ENCODE data around the gene OR2Z1.
"Not testable (repeated sequence)": the region's sequence is repeated elsewhere in the genome, so short reads cannot be mapped to it uniquely, and the experiment has no call there.

OR2Z1 gene

DNA sequence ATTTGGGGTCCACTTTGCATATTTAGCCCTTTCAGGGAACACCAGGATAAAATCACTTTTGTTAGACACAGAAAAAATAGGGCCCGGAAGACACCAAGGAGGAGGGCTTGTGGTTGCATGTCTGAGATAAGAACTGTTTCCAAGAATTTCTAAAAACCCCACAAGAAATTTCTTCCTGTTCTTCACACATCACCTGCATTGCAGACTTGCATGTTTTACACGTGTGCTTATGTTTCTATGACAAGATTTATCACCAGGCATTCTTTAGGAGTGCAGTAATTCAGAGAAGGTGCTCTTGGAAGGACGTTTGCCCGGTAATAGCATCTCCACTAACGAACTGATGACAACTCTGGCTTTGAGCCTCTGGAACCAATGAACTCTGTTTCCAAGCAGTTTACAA lies 15.7 kb upstream of the OR2Z1 start:
- Histone ChIP-seq H3K4me1 (ENCODE audit: control insufficient read depth, low read length) (no peaks in the 10 kb centered on the region), H3K36me3 (ENCODE audit: control insufficient read depth, low read length) (no peaks in the 10 kb centered on the region), H3K9me2 (replicated peaks; ENCODE audit: control insufficient read depth, low read length) (no peaks in the 10 kb centered on the region), H3K9me3 (ENCODE audit: control insufficient read depth, insufficient read depth, low read length) (no peaks in the 10 kb centered on the region), H4K20me1 (ENCODE audit: control insufficient read depth, insufficient read depth, low read depth, low read length) (no peaks in the 10 kb centered on the region), H3K79me2 (ENCODE audit: control insufficient read depth, low read length) (no peaks in the 10 kb centered on the region), H3K4me2 (ENCODE audit: low read length) (no peak overlapping the region), H3K4me3 (ENCODE audit: low read length) (no peak overlapping the region), H3F3A (ENCODE audit: control insufficient read depth, insufficient read depth) (no peaks in the 10 kb centered on the region), H3K27ac (ENCODE audit: low read depth, low read length) (no peak overlapping the region), H3K27me3 (ENCODE audit: control insufficient read depth, low read length) (no peaks in the 10 kb centered on the region; the same call in 1 of the 2 replicates)
- TF ChIP-seq CTCF (IDR thresholded peaks at IDR 0.05; ENCODE audit: low read depth, low read length, poor library complexity, severe bottlenecking), result no peak
- TF ChIP-seq EZH2phosphoT487 (IDR thresholded peaks at IDR 0.05; ENCODE audit: borderline replicate concordance, low read length), result no peak

- H3K79me2 ChIP-seq (ENCODE audit: control insufficient read depth, low read length); H3K27ac ChIP-seq (ENCODE audit: low read depth, low read length); H3K9me3 ChIP-seq (ENCODE audit: control insufficient read depth, insufficient read depth, low read length); H3K27me3 ChIP-seq (ENCODE audit: control insufficient read depth, low read length); H3K36me3 ChIP-seq (ENCODE audit: control insufficient read depth, low read length); H4K20me1 ChIP-seq (ENCODE audit: control insufficient read depth, insufficient read depth, low read depth, low read length); H3K4me1 ChIP-seq (ENCODE audit: control insufficient read depth, low read length); H3F3A ChIP-seq (ENCODE audit: control insufficient read depth, insufficient read depth); H3K4me3 ChIP-seq (ENCODE audit: low read length); H3K4me2 ChIP-seq (ENCODE audit: low read length); H3K9me2 ChIP-seq (replicated peaks; ENCODE audit: control insufficient read depth, low read length): not testable (repeated sequence)
These were observed 11.1 kb upstream of the OR2Z1 start for GRCh38 chr19:8710337-8710736.

DNA sequence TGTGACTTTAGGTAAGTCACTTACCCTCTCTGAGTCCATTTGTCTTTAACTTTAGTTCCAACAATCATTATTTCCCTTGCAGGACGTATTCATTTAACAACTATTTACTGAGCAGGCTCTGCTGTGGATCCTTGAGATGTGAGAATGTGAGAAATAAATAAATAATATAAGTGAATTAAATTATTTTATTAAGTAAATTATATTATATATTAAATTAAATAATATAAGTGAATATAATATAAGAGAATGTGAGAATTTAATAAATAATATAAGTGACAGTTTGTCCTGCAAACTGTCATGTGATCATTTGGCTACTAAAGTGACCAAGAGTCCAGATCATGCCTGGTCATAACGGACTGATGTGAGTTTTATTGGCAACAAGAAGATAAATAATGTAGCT lies 598 bp downstream of the OR2Z1 start:
- Histone ChIP-seq H3K79me2 (ENCODE audit: control insufficient read depth, low read length) (no peaks in the 10 kb centered on the region), H3K4me3 (ENCODE audit: low read length) (no peak overlapping the region), H3F3A (ENCODE audit: control insufficient read depth, insufficient read depth) (no peaks in the 10 kb centered on the region), H4K20me1 (ENCODE audit: control insufficient read depth, insufficient read depth, low read depth, low read length) (no peaks in the 10 kb centered on the region), H3K4me1 (ENCODE audit: control insufficient read depth, low read length) (no peaks in the 10 kb centered on the region), H3K27me3 (ENCODE audit: control insufficient read depth, low read length) (no peaks in the 10 kb centered on the region), H3K9me2 (replicated peaks; ENCODE audit: control insufficient read depth, low read length) (no peaks in the 10 kb centered on the region), H3K4me2 (ENCODE audit: low read length) (no peak overlapping the region), H3K36me3 (ENCODE audit: control insufficient read depth, low read length) (no peaks in the 10 kb centered on the region), H3K9me3 (ENCODE audit: control insufficient read depth, insufficient read depth, low read length) (no peaks in the 10 kb centered on the region), H3K27ac (ENCODE audit: low read depth, low read length) (no peak overlapping the region)
- no peak for TF ChIP-seq EZH2phosphoT487 (IDR thresholded peaks at IDR 0.05; ENCODE audit: borderline replicate concordance, low read length)
- no peak for TF ChIP-seq CTCF (IDR thresholded peaks at IDR 0.05; ENCODE audit: low read depth, low read length, poor library complexity, severe bottlenecking)

GRCh38 chr19:8724276-8724675 lies 2.8 kb downstream of the OR2Z1 start:
- no peak overlapping the region for H3K27ac ChIP-seq (ENCODE audit: low read depth, low read length)
- no peak for TF ChIP-seq EZH2phosphoT487 (IDR thresholded peaks at IDR 0.05; ENCODE audit: borderline replicate concordance, low read length)
- no peak for TF ChIP-seq CTCF (IDR thresholded peaks at IDR 0.05; ENCODE audit: low read depth, low read length, poor library complexity, severe bottlenecking)
- H3K79me2 ChIP-seq (ENCODE audit: control insufficient read depth, low read length), result no peaks in the 10 kb centered on the region
- H3K27me3 ChIP-seq (ENCODE audit: control insufficient read depth, low read length), result no peaks in the 10 kb centered on the region
- H3K4me2 ChIP-seq (ENCODE audit: low read length), result no peak overlapping the region
- no peaks in the 10 kb centered on the region for H3K36me3 ChIP-seq (ENCODE audit: control insufficient read depth, low read length)
- H3F3A ChIP-seq (ENCODE audit: control insufficient read depth, insufficient read depth), result no peaks in the 10 kb centered on the region
- H3K4me1 ChIP-seq (ENCODE audit: control insufficient read depth, low read length), result no peaks in the 10 kb centered on the region
- no peak overlapping the region for H3K4me3 ChIP-seq (ENCODE audit: low read length)
- H4K20me1 ChIP-seq (ENCODE audit: control insufficient read depth, insufficient read depth, low read depth, low read length), result no peaks in the 10 kb centered on the region
- H3K9me3 ChIP-seq (ENCODE audit: control insufficient read depth, insufficient read depth, low read length), result no peaks in the 10 kb centered on the region
- no peaks in the 10 kb centered on the region for H3K9me2 ChIP-seq (replicated peaks; ENCODE audit: control insufficient read depth, low read length)
